ENCODE measurements around the gene IVD. TPM values are rescaled to one million over a fixed set of nuclear protein-coding genes. Genes with fewer than 3 reads are reported as not detected.

The IVD gene
- total and polyA plus RNA-seq, 4 donors = 40.3 to 156 (median 94.4) TPM

- TF ChIP-seq EGR1 (IDR thresholded peaks at IDR 0.05; ENCODE audit: low read depth in 2 of 2) = no peak
- TF ChIP-seq, protein P1, sequence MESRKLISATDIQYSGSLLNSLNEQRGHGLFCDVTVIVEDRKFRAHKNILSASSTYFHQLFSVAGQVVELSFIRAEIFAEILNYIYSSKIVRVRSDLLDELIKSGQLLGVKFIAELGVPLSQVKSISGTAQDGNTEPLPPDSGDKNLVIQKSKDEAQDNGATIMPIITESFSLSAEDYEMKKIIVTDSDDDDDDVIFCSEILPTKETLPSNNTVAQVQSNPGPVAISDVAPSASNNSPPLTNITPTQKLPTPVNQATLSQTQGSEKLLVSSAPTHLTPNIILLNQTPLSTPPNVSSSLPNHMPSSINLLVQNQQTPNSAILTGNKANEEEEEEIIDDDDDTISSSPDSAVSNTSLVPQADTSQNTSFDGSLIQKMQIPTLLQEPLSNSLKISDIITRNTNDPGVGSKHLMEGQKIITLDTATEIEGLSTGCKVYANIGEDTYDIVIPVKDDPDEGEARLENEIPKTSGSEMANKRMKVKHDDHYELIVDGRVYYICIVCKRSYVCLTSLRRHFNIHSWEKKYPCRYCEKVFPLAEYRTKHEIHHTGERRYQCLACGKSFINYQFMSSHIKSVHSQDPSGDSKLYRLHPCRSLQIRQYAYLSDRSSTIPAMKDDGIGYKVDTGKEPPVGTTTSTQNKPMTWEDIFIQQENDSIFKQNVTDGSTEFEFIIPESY (IDR thresholded peaks at IDR 0.05) = no peak
- no peak for TF ChIP-seq RXRA (IDR thresholded peaks at IDR 0.05)
- no peak for TF ChIP-seq FOXA1 (IDR thresholded peaks at IDR 0.05)
- TF ChIP-seq HNF4A (conservative IDR thresholded peaks at IDR 0.05) = no peak
- TF ChIP-seq, protein P2, sequence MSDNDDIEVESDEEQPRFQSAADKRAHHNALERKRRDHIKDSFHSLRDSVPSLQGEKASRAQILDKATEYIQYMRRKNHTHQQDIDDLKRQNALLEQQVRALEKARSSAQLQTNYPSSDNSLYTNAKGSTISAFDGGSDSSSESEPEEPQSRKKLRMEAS (IDR thresholded peaks at IDR 0.05) = no peak
- TF ChIP-seq FOXA2 (IDR thresholded peaks at IDR 0.05) = no peak
- no peak for TF ChIP-seq YY1 (IDR thresholded peaks at IDR 0.05)
- TF ChIP-seq SP1 (IDR thresholded peaks at IDR 0.05) = no peak
- TF ChIP-seq NR2F2 (IDR thresholded peaks at IDR 0.05) = no peak
- TF ChIP-seq, protein P3, sequence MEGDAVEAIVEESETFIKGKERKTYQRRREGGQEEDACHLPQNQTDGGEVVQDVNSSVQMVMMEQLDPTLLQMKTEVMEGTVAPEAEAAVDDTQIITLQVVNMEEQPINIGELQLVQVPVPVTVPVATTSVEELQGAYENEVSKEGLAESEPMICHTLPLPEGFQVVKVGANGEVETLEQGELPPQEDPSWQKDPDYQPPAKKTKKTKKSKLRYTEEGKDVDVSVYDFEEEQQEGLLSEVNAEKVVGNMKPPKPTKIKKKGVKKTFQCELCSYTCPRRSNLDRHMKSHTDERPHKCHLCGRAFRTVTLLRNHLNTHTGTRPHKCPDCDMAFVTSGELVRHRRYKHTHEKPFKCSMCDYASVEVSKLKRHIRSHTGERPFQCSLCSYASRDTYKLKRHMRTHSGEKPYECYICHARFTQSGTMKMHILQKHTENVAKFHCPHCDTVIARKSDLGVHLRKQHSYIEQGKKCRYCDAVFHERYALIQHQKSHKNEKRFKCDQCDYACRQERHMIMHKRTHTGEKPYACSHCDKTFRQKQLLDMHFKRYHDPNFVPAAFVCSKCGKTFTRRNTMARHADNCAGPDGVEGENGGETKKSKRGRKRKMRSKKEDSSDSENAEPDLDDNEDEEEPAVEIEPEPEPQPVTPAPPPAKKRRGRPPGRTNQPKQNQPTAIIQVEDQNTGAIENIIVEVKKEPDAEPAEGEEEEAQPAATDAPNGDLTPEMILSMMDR (IDR thresholded peaks at IDR 0.05; ENCODE audit: low read depth, low read length, missing input control) = no peak
- no peak for TF ChIP-seq GABPA (IDR thresholded peaks at IDR 0.05 in 1 of 2, conservative IDR thresholded peaks at IDR 0.05 in 1 of 2)
- no peak for TF ChIP-seq JUND (IDR thresholded peaks at IDR 0.05)
- TF ChIP-seq HNF4G (IDR thresholded peaks at IDR 0.05) = no peak
- TF ChIP-seq TAF1 (conservative IDR thresholded peaks at IDR 0.05) = no peak
- TF ChIP-seq, protein P4, sequence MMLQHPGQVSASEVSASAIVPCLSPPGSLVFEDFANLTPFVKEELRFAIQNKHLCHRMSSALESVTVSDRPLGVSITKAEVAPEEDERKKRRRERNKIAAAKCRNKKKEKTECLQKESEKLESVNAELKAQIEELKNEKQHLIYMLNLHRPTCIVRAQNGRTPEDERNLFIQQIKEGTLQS (IDR thresholded peaks at IDR 0.05) = no peak
- TF ChIP-seq, protein P5, sequence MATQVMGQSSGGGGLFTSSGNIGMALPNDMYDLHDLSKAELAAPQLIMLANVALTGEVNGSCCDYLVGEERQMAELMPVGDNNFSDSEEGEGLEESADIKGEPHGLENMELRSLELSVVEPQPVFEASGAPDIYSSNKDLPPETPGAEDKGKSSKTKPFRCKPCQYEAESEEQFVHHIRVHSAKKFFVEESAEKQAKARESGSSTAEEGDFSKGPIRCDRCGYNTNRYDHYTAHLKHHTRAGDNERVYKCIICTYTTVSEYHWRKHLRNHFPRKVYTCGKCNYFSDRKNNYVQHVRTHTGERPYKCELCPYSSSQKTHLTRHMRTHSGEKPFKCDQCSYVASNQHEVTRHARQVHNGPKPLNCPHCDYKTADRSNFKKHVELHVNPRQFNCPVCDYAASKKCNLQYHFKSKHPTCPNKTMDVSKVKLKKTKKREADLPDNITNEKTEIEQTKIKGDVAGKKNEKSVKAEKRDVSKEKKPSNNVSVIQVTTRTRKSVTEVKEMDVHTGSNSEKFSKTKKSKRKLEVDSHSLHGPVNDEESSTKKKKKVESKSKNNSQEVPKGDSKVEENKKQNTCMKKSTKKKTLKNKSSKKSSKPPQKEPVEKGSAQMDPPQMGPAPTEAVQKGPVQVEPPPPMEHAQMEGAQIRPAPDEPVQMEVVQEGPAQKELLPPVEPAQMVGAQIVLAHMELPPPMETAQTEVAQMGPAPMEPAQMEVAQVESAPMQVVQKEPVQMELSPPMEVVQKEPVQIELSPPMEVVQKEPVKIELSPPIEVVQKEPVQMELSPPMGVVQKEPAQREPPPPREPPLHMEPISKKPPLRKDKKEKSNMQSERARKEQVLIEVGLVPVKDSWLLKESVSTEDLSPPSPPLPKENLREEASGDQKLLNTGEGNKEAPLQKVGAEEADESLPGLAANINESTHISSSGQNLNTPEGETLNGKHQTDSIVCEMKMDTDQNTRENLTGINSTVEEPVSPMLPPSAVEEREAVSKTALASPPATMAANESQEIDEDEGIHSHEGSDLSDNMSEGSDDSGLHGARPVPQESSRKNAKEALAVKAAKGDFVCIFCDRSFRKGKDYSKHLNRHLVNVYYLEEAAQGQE (IDR thresholded peaks at IDR 0.05) = no peak
- no peak for TF ChIP-seq RAD21 (IDR thresholded peaks at IDR 0.05)
- Histone ChIP-seq H3K36me3 (ENCODE audit: control insufficient read depth in 4 of 4, insufficient read depth in 3 of 4, low read depth in 1 of 4, low read length in 3 of 4) (no peaks in the 10 kb centered on the region), H3K9me3 (ENCODE audit: control insufficient read depth in 4 of 4, low read length in 3 of 4) (no peaks in the 10 kb centered on the region), H3K27ac (ENCODE audit: low read depth in 1 of 2, low read length in 2 of 2) (no peak overlapping the region), H3K4me1 (ENCODE audit: control insufficient read depth in 4 of 4, insufficient read depth in 4 of 4, low read length in 3 of 4) (peaks cover 6 to 24% (median 13%) of the 10 kb centered on the region in 4 donors), H3K27me3 (ENCODE audit: control insufficient read depth in 4 of 4, insufficient read depth in 4 of 4, low read length in 3 of 4) (no peaks in the 10 kb centered on the region), H3K9ac (ENCODE audit: low read depth in 1 of 2, low read length in 2 of 2) (no peak overlapping the region), H3K4me3 (ENCODE audit: low read depth in 1 of 3, low read length in 3 of 3) (no peak overlapping the region)
- DNase-seq (ENCODE audit: low spot score) = no peak
- 91% methylated on average over 11 of the region's 11 CpGs for WGBS
Observed at GRCh38 chr15:40365624-40366456, 39.8 kb upstream of the IVD start.

Data from liver (tissue), 9 donors.